ENCODE results near the gene APOC3.

Gene APOC3

DNA sequence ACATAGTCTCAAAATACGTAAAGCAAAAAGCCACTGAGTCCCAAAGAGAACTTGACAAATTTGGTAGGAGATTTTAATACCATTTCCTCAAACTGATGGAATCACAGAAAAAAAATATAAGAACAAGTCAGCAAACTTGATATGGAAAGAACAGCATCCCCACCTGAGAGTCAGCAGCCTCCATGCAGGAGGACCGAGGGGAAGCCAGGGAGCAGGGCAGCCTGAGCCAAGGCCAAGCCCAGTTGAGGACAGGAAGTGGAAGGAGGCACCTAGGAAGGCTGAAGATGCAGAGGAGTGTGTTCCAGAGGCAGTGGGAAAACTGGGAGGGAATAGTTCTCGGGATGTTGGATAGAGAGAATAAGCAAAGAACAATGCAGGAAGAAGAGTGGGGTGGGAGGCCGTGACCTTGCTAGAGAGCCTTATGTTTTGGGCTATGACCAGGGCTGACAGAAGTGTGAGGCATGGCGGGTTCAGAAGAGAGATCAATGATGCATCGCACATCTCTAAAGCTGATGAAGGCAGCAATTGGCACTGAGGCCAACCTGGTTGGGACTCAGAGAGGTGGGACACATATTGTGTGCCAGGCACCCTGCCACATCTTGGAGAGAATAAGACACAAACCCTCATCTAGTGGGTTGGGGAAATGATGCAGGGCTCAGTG, 22.0 kb upstream of the APOC3 start:
- no peak for DNase-seq

DNA sequence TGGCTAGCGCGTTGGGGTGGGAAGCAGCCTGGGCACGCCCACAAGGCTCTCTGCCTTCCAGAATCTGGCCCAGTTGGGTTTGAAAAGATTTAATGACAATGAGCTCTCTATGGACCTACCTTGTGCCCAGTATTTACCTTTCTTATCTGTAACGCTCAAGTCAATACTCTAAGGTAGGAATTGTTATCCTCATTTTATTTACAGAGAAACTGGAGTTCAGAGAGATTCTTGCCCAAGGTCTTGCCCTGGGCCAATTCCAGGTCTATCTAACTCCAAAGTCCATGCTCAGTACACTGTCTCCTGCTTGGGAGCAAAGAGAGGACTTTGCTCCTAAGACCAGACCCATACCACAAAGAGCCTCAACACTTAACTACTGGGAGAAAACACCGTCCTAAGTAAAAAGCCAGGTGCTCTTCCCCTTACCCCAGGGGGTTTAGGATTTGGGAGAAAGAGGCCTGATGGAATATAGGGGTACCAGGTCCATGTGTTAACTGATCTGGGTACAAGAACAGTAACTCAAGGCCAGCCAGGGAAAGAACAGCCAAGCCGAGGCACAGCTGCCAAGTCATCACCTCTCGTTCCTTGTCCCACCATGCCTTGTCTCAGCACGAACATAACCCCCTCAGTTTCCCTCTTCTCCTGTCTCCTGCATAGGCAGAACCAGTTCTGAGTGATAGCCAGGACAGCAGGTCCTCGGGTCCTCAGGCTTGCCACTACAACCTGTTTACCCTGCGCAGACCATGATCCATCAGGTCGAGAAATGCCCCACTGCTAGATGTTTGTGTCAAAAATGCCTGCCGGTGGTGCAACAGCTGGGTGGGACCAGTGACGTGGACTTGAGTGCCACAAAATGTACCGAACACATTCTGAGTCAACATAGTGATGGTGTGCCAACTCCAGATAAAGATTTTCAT, 21.2 kb upstream of the APOC3 start:
- no peak for DNase-seq

DNA sequence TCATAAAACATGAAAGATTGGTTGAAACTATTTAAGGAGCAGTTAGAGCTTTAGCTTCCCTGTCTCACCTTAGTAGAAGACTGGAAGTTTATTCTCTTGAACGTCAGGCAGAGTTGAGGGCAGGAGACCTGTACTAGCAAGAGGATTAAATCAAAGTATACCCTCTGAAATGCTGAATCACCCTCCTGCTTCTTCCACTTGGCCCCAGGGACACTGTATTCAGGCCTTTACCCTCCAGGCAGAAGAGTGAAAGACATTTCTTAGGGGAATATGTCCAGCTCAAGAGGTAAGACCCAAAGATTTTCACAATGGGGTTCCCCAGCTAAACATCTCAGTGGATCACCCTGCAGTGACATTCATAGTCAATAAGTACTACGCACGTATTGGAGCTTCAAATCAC, 18.5 kb upstream of the APOC3 start:
- DNase-seq = no peak

DNA sequence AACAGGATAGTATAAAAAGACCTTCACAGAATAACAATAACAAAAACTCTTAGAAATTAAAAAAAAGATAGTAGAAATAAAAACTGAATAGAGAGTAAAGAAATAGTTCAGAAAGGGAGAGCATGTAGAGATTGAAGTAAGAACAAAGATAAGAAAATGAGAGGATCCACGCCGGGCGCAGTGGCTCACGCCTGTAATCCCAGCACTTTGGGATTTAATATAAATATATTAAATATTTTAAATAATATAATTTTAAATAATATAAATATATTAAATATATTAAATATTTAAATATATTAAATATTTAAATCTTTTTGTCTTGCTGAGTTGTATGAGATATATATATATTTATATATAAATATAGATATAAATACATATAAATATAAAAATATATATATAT, 17.6 kb upstream of the APOC3 start:
- DNase-seq = no peak

DNA sequence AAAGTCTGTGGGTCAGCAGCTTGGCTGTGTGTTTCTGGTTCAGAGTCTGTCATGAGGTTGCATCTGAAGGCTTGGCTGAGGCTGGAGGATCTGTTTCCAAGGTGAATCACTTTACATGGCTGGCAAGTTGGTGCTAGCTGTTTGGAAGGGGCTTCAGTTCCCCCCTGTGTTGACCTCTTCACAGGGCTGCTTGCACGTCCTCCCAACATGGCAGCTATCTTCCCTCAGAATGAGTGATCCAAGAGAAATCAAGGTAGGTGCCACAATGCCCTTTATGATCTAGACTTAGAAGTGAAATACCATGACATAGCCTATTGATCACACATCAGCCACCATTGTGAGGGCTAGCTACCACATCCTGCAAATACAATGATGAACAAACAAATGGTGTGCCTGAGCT, 16.5 kb upstream of the APOC3 start:
- no peak for DNase-seq

DNA sequence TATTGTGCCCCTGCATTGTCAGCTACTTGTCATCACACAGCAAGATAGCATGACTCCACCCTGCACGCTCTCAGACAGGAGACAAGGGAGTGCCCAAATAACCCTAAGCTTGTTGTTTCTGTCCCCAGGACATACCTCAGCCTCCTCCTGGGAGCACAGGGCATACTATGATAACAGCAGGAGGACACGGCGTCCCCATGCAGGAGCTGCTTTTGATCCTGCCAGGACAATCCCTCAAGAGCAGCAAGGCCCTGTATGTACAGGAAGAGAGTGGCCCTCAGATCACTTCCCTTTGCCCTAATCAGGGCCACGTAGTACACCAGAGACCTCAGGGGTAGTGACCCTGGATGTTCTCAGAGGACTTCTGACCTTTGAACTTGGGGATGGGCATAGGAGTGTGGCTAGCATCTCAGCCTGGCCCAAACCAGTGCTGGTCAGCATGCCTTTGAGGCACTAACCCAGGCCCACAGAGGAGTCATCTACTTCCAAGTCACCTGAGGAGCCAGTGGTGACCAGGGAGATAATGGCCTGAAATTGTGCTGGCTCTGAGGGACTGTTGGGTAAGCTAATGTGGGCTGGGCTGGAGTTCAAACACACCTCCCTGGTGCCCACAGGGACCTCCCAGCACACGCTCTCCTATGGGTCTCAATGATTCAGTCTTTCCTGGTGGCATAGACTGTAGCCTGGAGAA, 15.8 kb upstream of the APOC3 start:
- DNase-seq = no peak

DNA sequence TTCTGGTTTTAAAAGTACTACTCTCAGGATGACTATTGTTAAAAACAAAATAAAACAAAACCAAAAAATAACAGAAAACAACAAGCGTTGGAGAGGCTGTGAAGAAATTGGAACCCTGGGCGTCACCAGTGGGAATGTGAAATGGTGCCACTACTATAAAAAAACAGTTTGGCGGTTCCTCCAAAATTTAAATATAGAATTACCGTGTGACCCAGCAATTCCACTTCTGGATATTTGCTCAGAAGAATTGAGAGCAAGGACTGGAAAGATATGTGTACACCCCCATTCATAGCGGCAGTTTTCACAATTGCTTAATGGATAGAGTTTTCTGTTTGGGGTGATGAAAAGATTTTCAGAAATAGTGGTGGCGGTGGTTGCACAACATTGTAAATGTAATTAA, 15.2 kb upstream of the APOC3 start:
- no peak for DNase-seq

DNA sequence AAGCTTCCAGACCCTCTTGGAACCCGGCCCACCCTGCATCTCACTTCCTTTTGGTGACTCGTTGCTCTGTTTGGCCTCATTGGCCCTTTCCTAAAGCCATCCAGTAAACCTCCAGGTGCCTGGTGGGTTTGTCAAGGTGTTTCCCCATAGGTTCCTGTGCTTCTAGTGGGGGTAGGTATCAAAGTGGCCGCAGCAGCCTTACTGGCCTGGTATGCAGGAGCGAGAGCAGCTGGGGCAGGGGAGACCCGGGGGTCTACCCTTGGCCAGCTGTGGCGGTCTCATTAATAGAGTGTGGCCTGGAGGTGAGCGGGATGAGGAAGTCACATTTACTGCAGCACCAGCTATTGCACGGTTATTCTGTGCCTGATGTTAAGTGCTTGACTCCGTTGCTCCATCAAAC, 10.7 kb upstream of the APOC3 start:
- no peak for DNase-seq

DNA sequence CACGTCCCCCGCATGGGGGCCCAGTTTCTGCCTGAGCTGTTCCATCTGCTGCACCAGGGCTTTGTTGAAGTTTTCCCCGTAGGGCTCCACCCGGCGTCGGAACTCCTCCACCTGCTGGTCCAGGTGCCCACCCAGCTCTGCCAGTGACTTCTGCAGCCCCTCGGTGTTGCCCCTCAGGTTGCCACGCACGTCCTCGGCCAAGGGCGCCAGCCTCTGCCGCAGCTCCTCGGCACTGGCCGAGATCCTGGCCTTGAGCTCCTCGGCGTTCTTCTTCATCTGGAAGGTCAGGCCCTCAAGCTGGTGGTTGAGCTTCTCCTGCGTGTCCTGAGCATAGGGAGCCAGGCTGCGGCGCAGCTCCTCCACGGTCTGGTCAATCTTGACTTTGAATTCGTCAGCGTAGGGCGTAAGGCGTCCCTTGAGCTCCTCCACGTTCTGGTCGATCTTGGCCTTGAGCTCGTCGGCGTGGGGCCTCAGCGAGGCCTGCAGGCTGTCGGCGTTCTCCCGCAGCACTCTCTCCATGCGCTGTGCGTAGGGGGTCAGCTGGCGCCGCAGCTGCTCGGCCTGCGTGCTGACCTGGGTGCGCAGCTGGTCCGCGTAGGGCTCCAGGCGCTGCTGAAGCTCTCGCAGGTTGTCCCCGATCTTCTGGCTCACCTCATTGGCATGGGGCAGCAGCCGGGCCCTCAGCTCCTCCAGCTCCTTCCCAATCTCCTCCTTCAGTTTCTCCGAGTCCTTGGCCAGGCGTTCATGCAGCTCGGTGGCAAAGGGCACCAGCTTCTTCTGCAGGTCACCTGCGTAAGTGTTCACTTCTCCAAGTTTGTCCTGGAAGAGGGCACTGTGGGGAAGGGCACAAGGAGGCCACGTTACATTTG, 8.4 kb upstream of the APOC3 start:
- no peak for DNase-seq

DNA sequence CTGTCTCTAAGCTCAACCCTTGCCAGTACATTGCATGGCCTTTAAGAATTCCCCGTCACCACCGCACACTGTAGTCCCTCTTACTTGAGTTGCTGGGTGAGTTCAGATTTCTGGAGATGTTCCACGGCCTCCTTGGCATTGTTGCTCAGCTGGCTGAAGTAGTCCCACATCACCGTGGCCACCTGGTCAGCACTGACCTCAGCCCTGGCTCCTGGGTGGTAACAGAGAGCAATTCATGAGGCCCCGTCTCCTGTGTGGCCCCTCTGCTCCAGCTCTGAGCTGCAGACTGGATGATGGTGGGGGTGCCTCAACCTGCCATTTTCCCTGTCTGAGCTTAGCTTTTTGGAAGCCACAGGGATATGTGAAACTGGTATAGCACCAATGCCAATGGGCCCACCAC, 7.1 kb upstream of the APOC3 start:
- no peak for DNase-seq

DNA sequence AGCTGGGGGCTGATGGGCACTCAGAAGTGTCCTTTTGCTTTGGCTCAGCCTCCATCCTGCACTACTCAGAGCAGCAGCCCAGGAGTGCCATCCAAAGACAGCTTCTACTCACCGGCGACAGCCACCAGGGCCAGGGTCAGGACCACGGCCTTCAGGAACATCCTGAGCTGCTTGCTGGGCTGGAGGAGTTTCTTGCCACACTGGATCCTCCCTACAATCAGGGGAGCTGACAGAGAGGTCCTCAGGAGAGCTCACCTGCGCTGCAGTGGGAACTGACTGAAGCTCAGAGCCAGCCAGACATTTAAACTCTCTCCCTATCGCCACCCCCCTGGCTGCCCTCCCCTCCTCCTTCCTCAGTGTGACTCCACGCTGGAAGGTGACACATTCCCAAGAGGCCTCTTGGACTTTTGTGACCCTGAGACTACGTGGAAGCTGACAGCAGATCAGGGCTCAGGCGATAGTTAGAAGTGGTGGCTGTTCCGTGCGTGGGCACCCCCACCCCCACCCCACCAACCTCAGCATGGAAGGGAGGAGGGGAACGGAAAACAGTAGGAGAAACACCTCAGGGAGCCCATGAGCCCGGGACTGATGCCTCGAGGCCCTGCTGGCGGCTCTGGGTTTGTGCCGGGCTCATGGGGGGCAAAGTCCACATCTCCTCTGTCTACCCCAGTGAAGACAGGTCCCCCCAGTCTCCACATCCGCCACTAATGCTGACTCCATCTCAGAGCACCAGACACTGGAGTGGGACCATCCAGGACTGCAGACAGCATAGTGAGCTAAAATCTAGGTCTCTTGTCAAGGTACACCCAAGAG, 6.5 kb upstream of the APOC3 start, which contains the start of gene APOA4:
TSS of gene APOA4 (minus strand) at position 274 of the 813 bp plus-strand sequence. CDS start at position 161, 113 bp downstream.
- DNase-seq = no peak

DNA sequence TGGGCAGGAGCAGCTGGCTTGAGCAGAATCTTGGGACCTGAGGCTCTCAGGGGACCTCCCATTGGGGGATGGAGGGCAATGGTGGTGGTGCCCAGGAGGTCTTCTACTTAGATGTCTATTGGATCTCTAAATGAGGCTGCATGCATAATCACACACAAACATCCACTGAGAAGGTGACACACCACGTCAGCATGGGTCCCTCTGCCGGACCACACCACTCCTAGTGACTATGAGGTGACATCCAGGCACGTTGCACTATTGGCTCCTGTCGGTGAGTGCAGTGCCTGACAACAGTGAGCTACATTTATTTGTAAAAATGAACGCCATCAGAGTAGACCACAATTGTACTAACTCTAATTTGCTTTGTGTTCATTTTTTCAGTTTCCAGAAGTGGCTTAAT, 4.3 kb upstream of the APOC3 start:
- DNase-seq = no peak

DNA sequence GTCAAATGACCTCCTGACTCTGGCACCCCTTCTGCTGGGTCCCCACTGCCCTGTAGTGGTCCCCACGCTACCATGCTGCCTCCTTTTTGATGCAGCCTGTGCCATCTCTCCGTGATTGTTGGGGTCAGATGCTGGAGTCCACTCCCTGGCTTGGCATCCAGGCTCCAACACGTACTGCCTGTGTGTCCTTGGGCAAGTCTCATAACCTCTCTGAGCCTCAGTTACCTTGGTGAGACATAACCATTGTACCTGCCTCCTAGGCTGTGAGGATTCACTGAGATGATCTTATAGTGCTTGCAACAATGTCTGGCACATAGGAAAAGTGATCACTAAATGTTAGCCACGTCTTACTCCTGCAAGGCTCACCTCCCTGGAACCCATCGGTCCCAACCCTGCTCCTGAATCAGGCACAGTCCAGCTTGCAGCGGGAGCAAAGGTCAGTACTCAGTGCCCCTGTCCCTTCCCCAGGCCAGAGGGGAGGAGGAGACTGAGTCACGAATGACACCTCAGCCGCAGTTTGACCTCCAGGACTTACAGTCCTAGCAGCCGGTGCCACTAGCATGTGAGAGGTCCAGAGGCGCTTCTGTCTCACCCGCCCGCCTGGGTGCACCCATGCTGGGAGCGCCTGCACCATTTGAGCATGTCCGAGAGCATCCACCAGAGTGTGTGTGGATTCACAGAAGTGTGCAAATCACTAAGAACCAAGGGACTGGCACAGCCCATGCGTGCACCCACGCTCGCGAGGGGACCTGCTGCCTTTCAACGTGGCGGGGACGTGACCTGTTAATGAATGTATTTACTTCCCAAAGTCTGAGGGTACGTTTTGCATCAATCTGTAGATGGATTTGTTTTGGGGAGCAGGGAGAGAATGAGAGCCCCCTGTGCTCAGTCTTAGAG, 3.6 kb upstream of the APOC3 start:
- DNase-seq = no peak

DNA sequence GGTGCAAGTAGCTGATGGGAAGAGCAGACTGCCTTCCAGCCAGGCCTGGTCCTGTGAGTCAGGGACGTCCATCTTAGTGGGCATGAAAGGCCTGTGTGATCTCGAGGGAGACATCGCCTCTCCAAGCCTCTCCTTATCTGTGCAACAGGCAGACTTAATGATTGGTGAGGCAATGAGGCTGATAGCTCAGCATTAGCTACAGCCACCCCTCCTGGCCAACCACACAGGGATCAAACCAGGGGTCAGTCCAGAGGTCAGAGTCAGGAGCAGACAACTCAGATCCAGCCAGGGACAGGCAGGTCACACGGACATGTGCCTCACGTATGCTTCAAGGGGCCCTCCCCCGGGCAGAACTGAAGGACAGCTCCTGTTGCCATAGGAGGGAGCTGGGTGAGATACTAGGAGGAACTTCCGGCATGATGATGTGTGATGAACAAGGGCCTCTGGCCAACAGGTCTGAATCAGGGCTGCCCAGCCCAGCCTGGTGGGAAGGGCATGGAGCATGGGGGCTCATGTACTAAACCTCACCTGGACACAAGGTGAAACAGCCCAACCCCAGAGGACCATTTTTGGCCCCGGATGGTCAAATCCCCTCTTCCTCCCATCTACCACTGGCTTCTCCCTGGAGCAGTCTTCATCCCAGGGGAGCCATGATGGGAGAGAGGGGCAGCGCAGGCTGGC, 2.8 kb upstream of the APOC3 start:
- no peak for DNase-seq

DNA sequence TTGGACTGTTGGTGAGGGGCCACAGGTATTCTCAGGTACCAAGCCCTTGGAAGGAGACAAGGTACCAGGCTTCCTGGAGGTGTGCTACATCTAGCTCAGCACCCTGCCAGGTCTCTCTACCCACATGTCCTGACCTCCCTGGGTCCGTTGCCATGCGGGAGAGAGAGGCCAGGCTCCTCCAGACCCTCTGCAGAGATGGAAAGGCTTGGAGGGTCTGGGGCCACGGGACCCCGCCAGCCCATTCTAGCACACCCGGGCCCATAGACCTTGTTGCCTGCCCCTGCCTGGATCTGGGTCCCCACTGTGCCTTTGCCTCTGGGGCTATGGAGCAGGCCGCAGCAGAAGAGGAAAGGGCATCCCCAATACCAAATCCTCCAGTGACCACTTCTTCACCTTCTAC, 2.2 kb upstream of the APOC3 start:
- no peak for DNase-seq

DNA sequence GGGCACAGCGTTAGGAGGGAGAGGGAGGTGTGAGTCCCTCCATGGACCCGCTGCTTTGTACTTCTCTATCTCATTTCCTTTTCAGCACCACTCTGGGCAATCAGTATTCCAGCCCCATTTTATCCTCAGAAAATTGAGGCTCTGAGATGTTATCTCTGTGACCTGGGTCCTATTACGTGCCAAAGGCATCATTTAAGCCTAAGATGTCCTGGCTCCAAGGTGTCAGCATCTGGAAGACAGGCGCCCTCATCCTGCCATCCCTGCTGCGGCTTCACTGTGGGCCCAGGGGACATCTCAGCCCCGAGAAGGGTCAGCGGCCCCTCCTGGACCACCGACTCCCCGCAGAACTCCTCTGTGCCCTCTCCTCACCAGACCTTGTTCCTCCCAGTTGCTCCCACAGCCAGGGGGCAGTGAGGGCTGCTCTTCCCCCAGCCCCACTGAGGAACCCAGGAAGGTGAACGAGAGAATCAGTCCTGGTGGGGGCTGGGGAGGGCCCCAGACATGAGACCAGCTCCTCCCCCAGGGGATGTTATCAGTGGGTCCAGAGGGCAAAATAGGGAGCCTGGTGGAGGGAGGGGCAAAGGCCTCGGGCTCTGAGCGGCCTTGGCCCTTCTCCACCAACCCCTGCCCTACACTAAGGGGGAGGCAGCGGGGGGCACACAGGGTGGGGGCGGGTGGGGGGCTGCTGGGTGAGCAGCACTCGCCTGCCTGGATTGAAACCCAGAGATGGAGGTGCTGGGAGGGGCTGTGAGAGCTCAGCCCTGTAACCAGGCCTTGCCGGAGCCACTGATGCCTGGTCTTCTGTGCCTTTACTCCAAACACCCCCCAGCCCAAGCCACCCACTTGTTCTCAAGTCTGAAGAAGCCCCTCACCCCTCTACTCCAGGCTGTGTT, 829 bp upstream of the APOC3 start:
- DNase-seq = no peak

DNA sequence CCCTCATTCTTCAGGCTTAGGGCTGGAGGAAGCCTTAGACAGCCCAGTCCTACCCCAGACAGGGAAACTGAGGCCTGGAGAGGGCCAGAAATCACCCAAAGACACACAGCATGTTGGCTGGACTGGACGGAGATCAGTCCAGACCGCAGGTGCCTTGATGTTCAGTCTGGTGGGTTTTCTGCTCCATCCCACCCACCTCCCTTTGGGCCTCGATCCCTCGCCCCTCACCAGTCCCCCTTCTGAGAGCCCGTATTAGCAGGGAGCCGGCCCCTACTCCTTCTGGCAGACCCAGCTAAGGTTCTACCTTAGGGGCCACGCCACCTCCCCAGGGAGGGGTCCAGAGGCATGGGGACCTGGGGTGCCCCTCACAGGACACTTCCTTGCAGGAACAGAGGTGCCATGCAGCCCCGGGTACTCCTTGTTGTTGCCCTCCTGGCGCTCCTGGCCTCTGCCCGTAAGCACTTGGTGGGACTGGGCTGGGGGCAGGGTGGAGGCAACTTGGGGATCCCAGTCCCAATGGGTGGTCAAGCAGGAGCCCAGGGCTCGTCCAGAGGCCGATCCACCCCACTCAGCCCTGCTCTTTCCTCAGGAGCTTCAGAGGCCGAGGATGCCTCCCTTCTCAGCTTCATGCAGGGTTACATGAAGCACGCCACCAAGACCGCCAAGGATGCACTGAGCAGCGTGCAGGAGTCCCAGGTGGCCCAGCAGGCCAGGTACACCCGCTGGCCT, 641 bp downstream of the APOC3 start:
- DNase-seq = no peak

DNA sequence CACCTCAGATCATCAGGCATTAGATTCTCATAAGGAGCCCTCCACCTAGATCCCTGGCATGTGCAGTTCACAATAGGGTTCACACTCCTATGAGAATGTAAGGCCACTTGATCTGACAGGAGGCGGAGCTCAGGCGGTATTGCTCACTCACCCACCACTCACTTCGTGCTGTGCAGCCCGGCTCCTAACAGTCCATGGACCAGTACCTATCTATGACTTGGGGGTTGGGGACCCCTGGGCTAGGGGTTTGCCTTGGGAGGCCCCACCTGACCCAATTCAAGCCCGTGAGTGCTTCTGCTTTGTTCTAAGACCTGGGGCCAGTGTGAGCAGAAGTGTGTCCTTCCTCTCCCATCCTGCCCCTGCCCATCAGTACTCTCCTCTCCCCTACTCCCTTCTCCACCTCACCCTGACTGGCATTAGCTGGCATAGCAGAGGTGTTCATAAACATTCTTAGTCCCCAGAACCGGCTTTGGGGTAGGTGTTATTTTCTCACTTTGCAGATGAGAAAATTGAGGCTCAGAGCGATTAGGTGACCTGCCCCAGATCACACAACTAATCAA, 2.2 kb downstream of the APOC3 start:
- no peak for DNase-seq
